Stimulated activated naive CD8-positive, alpha-beta T cell treated with anti-CD3 and anti-CD28 coated beads, Interleukin-15, Interleukin-2, amounts not matched to agents 100 ng/mL and 50 ng/mL, for 24 hours (primary cell): Measurements from ENCODE around the gene DNASE2.
"Not testable (repeated sequence)": the region's sequence is repeated elsewhere in the genome, so short reads cannot be mapped to it uniquely, and the experiment has no call there.

Experiments
- H3K27ac Mint-ChIP-seq: one replicate; pipeline ENCODE4 v1.8.0; 2021; ENCODE audit warnings: mild to moderate bottlenecking, mixed read lengths
- H3K27me3 Mint-ChIP-seq: one replicate; pipeline ENCODE4 v1.8.0; 2021; ENCODE audit warnings: mixed read lengths
- H3K36me3 Mint-ChIP-seq: one replicate; pipeline ENCODE4 v1.8.0; 2021; ENCODE audit warnings: low read depth, mixed read lengths
- H3K4me1 Mint-ChIP-seq: one replicate; pipeline ENCODE4 v1.8.0; 2021; ENCODE audit warnings: low read depth, mixed read lengths
- H3K4me3 Mint-ChIP-seq: one replicate; pipeline ENCODE4 v1.8.0; 2021; ENCODE audit warnings: mild to moderate bottlenecking, mixed read lengths
- H3K9me3 Mint-ChIP-seq: one replicate; pipeline ENCODE4 v1.8.0; 2021; ENCODE audit warnings: mixed read lengths

The DNASE2 gene

GRCh38 chr19:12891553-12892021 lies 10.3 kb upstream of the DNASE2 start:
- no peaks in the 10 kb centered on the region for H3K9me3 Mint-ChIP-seq
- peak overlapping the region; percentile 99 for H3K4me3 Mint-ChIP-seq
- H3K36me3 Mint-ChIP-seq = peaks cover 21% of the 10 kb centered on the region
- no peaks in the 10 kb centered on the region for H3K27me3 Mint-ChIP-seq
- H3K27ac Mint-ChIP-seq = peak overlapping the region; percentile 95
- H3K4me1 Mint-ChIP-seq = peaks cover 25% of the 10 kb centered on the region

DNA sequence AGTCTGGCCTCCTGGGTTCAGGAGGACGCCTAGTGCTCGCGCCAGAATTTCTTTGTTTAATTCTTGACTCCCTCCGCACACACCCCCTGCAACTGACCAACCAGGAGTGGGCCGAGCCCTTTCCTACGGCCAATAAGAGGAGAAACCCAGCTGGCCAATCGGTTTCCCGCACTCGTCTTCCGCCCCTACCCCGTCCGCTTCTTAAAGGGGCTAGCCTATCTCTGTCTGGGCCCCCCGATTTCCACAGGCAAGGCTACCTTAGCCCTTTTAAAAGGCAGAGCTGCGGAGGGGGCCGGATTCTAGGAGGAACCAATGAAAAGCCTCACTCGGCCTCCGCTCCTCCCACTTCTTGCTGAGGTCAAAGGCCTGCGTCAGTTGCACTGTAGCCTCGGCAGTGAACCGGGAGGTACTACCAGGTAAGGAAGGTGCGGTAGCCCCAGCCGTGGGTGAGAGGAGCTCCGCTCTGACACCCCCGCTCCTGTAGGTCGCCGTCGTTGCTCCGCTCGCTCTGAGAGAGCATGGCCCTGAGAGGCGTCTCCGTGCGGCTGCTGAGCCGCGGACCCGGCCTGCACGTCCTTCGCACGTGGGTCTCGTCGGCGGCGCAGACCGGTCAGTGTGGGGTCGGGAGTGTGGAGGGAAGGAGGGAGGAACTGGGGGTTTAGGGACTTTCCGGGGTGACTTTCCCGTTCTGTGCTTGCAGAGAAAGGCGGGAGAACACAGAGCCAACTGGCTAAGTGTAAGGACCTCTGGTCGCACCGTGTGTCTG lies 9.7 kb upstream of the DNASE2 start, which contains the start of gene GCDH:
Gene GCDH, plus strand, starts transcription at position 374 of the 766 bp plus-strand sequence. Its CDS starts 145 bp downstream, at position 519.
- Mint-ChIP-seq H3K27me3 (no peaks in the 10 kb centered on the region), H3K4me1 (peaks cover 25% of the 10 kb centered on the region), H3K9me3 (no peaks in the 10 kb centered on the region), H3K36me3 (peaks cover 21% of the 10 kb centered on the region), H3K4me3 (peak within 1 kb of the TSS; percentile 99), H3K27ac (peak within 1 kb of the TSS; percentile 95)

DNA sequence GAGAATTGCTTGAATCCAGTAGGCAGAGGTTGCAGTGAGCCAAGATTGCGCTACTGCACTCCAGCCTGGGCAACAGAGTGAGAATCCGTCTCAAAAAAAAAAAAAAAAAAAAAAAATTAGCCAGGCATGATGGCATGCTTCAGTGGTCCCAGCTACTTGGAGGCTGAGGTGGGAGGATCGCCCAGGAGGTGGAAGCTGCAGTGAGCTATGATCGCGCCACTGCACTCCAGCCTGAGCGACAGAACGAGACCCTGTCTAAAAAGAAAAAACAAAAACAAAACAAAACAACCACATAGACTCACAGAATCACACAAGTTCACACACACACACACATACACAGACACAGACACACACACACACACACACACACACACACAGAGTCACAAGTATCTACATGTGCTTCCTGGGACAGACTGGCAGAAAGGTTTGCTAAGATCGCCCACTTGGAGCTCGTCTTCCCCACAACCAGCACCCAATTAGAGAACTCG lies 9.1 kb upstream of the DNASE2 start:
- not testable (repeated sequence) for H3K9me3 Mint-ChIP-seq, H3K27me3 Mint-ChIP-seq
- Mint-ChIP-seq H3K4me3 (peak overlapping the region; percentile 99), H3K36me3 (peaks cover 21% of the 10 kb centered on the region), H3K27ac (peak overlapping the region; percentile 95), H3K4me1 (peaks cover 26% of the 10 kb centered on the region)

- Mint-ChIP-seq H3K36me3 (peaks cover under 1% of the 10 kb centered on the region), H3K4me3 (no peak overlapping the region), H3K27ac (no peak overlapping the region), H3K9me3 (no peaks in the 10 kb centered on the region), H3K4me1 (peaks cover 31% of the 10 kb centered on the region), H3K27me3 (no peaks in the 10 kb centered on the region)
Observed at GRCh38 chr19:12888006-12888603, 6.9 kb upstream of the DNASE2 start.

DNA sequence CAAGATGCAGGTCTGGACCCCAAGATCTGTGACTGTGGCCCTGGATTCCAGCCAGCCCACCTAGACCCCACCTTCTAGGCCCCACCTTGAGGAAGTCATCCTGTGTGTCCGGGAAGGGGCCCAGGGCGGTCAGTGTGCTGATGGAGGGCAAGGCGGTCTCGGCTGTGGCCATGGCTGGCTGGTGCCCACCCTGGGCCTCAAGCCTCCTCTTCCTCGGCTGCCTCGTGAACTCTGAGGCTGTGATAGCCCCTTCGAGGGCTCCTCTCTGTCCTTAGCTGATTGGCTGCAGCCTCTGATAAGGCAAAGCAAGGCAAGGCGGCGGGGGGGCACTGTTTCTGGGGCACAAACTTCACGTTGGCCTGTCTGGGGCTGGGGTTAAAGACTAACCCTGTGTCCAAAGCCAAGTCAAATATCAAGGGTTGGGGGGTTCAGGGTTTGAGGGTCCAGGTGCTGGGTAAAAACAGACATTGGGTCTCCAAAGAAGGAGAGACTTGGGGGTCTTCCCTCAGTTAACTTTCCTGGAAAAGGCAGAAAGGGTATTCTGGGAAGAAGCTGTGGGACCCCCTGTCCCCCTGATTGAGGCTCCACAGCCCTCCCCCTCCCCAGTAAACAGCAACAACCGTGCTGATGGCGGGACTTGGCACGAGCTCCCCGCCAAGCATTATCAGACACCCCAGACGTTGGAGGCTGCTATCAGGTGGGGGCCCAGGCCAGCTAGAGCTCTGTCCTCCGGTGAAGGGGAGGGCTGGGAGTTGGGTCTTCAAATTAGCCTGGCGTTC lies 5.9 kb upstream of the DNASE2 start, which contains the start of gene KLF1:
Gene KLF1, minus strand, starts transcription at position 233 of the 779 bp plus-strand sequence. Its CDS starts 61 bp downstream, at position 172.
- H3K4me3 Mint-ChIP-seq = peak within 1 kb of the TSS; percentile 60
- peak within 1 kb of the TSS; percentile 38 for H3K27ac Mint-ChIP-seq
- H3K4me1 Mint-ChIP-seq = peaks cover 34% of the 10 kb centered on the region
- no peaks in the 10 kb centered on the region for H3K9me3 Mint-ChIP-seq
- no peaks in the 10 kb centered on the region for H3K27me3 Mint-ChIP-seq
- no peaks in the 10 kb centered on the region for H3K36me3 Mint-ChIP-seq

DNA sequence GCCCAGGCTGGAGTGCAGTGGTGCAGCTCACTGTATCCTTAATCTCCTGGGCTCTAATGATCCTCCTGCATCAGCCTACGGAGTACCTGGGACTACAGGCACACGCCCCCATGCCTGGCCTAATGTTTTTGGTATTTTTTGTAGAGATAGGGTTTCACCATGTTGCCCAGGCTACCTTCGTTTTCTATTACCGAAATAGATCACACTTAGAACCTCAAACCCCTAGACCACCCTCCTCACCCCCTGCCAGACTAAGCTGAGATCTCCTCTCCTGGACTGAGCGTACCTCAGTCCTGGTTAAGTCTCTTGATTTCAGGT lies 5.4 kb upstream of the DNASE2 start:
- peak overlapping the region; percentile 38 for H3K27ac Mint-ChIP-seq
- H3K9me3 Mint-ChIP-seq = no peaks in the 10 kb centered on the region
- no peaks in the 10 kb centered on the region for H3K36me3 Mint-ChIP-seq
- peaks cover 31% of the 10 kb centered on the region for H3K4me1 Mint-ChIP-seq
- peak overlapping the region; percentile 60 for H3K4me3 Mint-ChIP-seq
- no peaks in the 10 kb centered on the region for H3K27me3 Mint-ChIP-seq

- Mint-ChIP-seq H3K27me3 (no peaks in the 10 kb centered on the region), H3K4me3 (peak overlapping the region; percentile 60), H3K27ac (peak overlapping the region; percentile 38), H3K36me3 (no peaks in the 10 kb centered on the region), H3K4me1 (peaks cover 27% of the 10 kb centered on the region), H3K9me3 (no peaks in the 10 kb centered on the region)
Observed at GRCh38 chr19:12885749-12886650, 4.8 kb upstream of the DNASE2 start.

DNA sequence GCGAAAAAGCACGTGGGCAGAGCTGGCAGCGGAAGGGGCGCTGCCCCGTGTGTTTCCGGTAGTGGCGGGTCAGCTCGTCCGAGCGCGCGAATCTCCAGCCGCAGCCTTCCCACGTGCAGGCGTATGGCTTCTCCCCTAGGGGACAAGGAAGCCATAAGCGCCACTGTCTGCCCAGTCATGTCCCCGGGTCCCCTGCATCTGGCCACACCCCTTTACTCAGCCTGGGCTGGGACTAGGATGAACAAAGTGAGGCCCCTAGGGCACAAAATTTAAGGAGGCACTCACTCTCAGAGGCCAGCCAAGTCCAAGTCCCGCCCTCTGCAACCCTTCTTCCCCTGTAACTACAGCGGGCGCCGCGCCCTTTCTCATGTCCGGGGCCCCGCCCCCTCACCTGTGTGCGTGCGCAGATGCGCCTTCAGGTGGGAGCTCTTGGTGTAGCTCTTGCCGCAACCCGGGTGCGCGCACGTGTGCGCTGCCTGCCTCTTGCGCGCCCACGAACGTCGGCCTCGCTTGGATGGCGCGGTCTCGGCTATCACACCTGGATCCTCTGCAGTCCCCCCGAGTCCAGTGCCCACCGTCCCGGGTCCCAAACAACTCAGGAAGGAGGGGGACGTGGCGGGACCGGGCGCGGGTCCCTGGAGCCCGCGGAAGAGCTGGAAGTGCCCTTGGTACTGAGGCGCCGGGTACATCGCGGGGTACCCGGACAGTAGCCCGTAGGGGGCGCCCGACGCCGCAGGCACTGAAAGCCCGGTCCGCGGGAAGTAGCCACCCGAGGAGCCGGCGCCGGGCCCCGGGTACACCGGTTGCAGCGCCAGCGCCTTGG lies 3.9 kb upstream of the DNASE2 start:
- H3K9me3 Mint-ChIP-seq = no peaks in the 10 kb centered on the region
- no peaks in the 10 kb centered on the region for H3K27me3 Mint-ChIP-seq
- H3K36me3 Mint-ChIP-seq = no peaks in the 10 kb centered on the region
- H3K4me1 Mint-ChIP-seq = peaks cover 26% of the 10 kb centered on the region
- H3K4me3 Mint-ChIP-seq = peak overlapping the region; percentile 85
- peak overlapping the region; percentile 42 for H3K27ac Mint-ChIP-seq

DNA sequence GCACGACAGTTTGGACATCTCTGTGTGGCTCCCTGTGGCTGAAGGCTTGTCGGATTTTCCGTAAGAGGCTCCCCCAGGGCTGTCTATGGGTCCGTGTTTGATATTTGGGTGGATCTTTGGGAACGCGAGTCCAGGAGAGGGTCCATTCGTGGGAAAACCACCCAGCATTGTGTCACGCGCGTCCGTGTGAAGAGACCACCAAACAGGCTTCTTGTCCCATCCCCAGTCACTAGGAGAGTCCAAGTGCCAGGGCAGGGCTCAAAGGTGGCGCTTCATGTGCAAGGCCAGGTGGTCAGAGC lies 3.3 kb upstream of the DNASE2 start:
- Mint-ChIP-seq H3K27me3 (no peaks in the 10 kb centered on the region), H3K9me3 (no peaks in the 10 kb centered on the region), H3K4me1 (peaks cover 24% of the 10 kb centered on the region), H3K4me3 (peak overlapping the region; percentile 85), H3K36me3 (no peaks in the 10 kb centered on the region), H3K27ac (peak overlapping the region; percentile 42)

- Mint-ChIP-seq H3K27ac (peak overlapping the region; percentile 9), H3K4me1 (peaks cover 24% of the 10 kb centered on the region), H3K27me3 (no peaks in the 10 kb centered on the region), H3K36me3 (no peaks in the 10 kb centered on the region), H3K9me3 (no peaks in the 10 kb centered on the region), H3K4me3 (no peak overlapping the region)
Observed at GRCh38 chr19:12884202-12884601, 3.0 kb upstream of the DNASE2 start.

DNA sequence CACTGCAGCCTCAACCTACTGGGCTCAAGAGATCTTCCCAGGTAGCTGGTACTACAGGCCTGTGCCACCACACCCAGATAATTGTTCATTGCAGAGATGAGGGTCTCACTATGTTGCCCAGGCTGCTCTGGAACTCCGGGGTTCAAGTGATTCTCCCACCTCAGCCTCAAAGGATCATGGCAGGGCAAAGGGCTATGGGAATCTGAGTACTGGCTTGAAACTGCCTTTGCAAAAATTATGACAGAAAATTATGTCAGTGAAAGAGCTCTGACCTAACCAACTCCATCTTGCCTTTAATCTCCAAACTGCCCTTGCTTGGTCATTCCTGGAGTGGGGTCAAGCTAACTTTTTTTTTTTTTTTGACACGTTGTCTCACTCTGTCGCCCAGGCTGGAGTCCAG lies 1.3 kb upstream of the DNASE2 start:
- Mint-ChIP-seq H3K9me3 (no peaks in the 10 kb centered on the region), H3K4me3 (peak overlapping the region; percentile 90), H3K27me3 (no peaks in the 10 kb centered on the region), H3K27ac (no peak overlapping the region), H3K4me1 (peaks cover 24% of the 10 kb centered on the region), H3K36me3 (peaks cover 9% of the 10 kb centered on the region)

- Mint-ChIP-seq H3K4me1 (peaks cover 24% of the 10 kb centered on the region), H3K27me3 (no peaks in the 10 kb centered on the region), H3K36me3 (peaks cover 12% of the 10 kb centered on the region), H3K27ac (peak overlapping the region; percentile 40), H3K4me3 (peak overlapping the region; percentile 90), H3K9me3 (no peaks in the 10 kb centered on the region)
Observed at GRCh38 chr19:12880551-12881171, 588 bp downstream of the DNASE2 start.

DNA sequence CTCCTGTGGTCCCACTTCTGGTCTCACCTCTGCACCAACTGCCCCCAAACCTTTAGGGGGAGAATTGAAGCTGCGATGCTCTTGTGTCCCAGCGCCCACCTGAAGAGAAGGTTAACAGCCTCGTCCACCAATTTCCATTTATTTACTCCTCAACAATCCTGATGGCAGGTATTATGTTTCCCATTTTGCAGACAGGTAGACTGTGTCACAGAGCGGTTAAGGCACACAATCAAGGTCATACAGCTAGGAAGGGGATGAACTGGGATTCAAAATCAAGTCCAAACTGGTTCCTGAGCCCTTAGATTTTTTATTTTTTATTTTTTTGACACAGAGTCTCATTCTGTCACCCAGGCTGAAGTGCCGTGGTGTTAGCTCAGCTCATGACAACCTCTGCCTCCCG lies 6.2 kb downstream of the DNASE2 start:
- Mint-ChIP-seq H3K4me1 (peaks cover 3% of the 10 kb centered on the region), H3K27ac (no peak overlapping the region), H3K4me3 (no peak overlapping the region), H3K27me3 (no peaks in the 10 kb centered on the region), H3K9me3 (no peaks in the 10 kb centered on the region), H3K36me3 (peaks cover 26% of the 10 kb centered on the region)
